ENCODE data around the gene VAV3.

- TF ChIP-seq CTCF (IDR thresholded peaks at IDR 0.05; ENCODE audit: insufficient read depth, low read length) (no peak), REST (IDR thresholded peaks at IDR 0.05; ENCODE audit: insufficient replicate concordance, low read depth) (no peak), GABPA (IDR thresholded peaks at IDR 0.05; ENCODE audit: low read depth) (no peak), POLR2AphosphoS5 (IDR thresholded peaks at IDR 0.05; ENCODE audit: low read depth) (no peak), SPI1 (IDR thresholded peaks at IDR 0.05; ENCODE audit: borderline replicate concordance, low read depth) (no peak)
Measured at GRCh38 chr1:107523736-107524135, 441.2 kb downstream of the VAV3 start.
